ENCODE measurements around the gene MPDU1.

MPDU1 gene

GRCh38 chr17:7549401-7550055 lies 34.1 kb upstream of the MPDU1 start:
- Histone ChIP-seq H3K4me2 (ENCODE audit: low read length) (no peak overlapping the region), H3K4me3 (ENCODE audit: low read length) (no peak overlapping the region), H3K9me3 (ENCODE audit: control insufficient read depth, insufficient read depth, low read length) (no peaks in the 10 kb centered on the region), H3F3A (ENCODE audit: control insufficient read depth, insufficient read depth) (no peaks in the 10 kb centered on the region), H3K27ac (ENCODE audit: low read depth, low read length) (no peak overlapping the region), H3K36me3 (ENCODE audit: control insufficient read depth, low read length) (no peaks in the 10 kb centered on the region), H3K9me2 (replicated peaks; ENCODE audit: control insufficient read depth, low read length) (no peaks in the 10 kb centered on the region), H3K79me2 (ENCODE audit: control insufficient read depth, low read length) (no peaks in the 10 kb centered on the region), H4K20me1 (ENCODE audit: control insufficient read depth, insufficient read depth, low read depth, low read length) (no peaks in the 10 kb centered on the region), H3K4me1 (ENCODE audit: control insufficient read depth, low read length) (peaks cover 4% of the 10 kb centered on the region; the same call in 1 of the 2 replicates), H3K27me3 (ENCODE audit: control insufficient read depth, low read length) (peaks cover 37% of the 10 kb centered on the region)
- TF ChIP-seq CTCF (IDR thresholded peaks at IDR 0.05; ENCODE audit: low read depth, low read length, poor library complexity, severe bottlenecking) (no peak), EZH2phosphoT487 (IDR thresholded peaks at IDR 0.05; ENCODE audit: borderline replicate concordance, low read length) (no peak)

GRCh38 chr17:7550344-7550743 lies 33.3 kb upstream of the MPDU1 start:
- peaks cover 32% of the 10 kb centered on the region for H3K27me3 ChIP-seq (ENCODE audit: control insufficient read depth, low read length)

GRCh38 chr17:7551396-7551795 lies 32.3 kb upstream of the MPDU1 start:
- no peak for TF ChIP-seq EZH2phosphoT487 (IDR thresholded peaks at IDR 0.05; ENCODE audit: borderline replicate concordance, low read length)
- no peak for TF ChIP-seq CTCF (IDR thresholded peaks at IDR 0.05; ENCODE audit: low read depth, low read length, poor library complexity, severe bottlenecking)
- H3K4me2 ChIP-seq (ENCODE audit: low read length), result no peak overlapping the region
- H3K9me2 ChIP-seq (replicated peaks; ENCODE audit: control insufficient read depth, low read length), result no peaks in the 10 kb centered on the region
- no peaks in the 10 kb centered on the region for H3F3A ChIP-seq (ENCODE audit: control insufficient read depth, insufficient read depth)
- H4K20me1 ChIP-seq (ENCODE audit: control insufficient read depth, insufficient read depth, low read depth, low read length), result no peaks in the 10 kb centered on the region
- no peak overlapping the region for H3K27ac ChIP-seq (ENCODE audit: low read depth, low read length)
- H3K4me3 ChIP-seq (ENCODE audit: low read length), result no peak overlapping the region
- H3K36me3 ChIP-seq (ENCODE audit: control insufficient read depth, low read length), result no peaks in the 10 kb centered on the region
- H3K4me1 ChIP-seq (ENCODE audit: control insufficient read depth, low read length), result peaks cover 4% of the 10 kb centered on the region; the same call in 1 of the 2 replicates
- H3K79me2 ChIP-seq (ENCODE audit: control insufficient read depth, low read length), result no peaks in the 10 kb centered on the region
- no peaks in the 10 kb centered on the region for H3K9me3 ChIP-seq (ENCODE audit: control insufficient read depth, insufficient read depth, low read length)
- H3K27me3 ChIP-seq (ENCODE audit: control insufficient read depth, low read length), result peaks cover 32% of the 10 kb centered on the region

More at GRCh38 chr17:7550344-7550743, 33.3 kb upstream of the MPDU1 start:
- H3K79me2 ChIP-seq (ENCODE audit: control insufficient read depth, low read length), result no peaks in the 10 kb centered on the region
- H3K4me3 ChIP-seq (ENCODE audit: low read length), result no peak overlapping the region
- H3K9me2 ChIP-seq (replicated peaks; ENCODE audit: control insufficient read depth, low read length), result no peaks in the 10 kb centered on the region
- no peak for TF ChIP-seq CTCF (IDR thresholded peaks at IDR 0.05; ENCODE audit: low read depth, low read length, poor library complexity, severe bottlenecking)
- no peak for TF ChIP-seq EZH2phosphoT487 (IDR thresholded peaks at IDR 0.05; ENCODE audit: borderline replicate concordance, low read length)
- H3K27ac ChIP-seq (ENCODE audit: low read depth, low read length), result no peak overlapping the region
- H3F3A ChIP-seq (ENCODE audit: control insufficient read depth, insufficient read depth), result no peaks in the 10 kb centered on the region
- H3K36me3 ChIP-seq (ENCODE audit: control insufficient read depth, low read length), result no peaks in the 10 kb centered on the region
- no peak overlapping the region for H3K4me2 ChIP-seq (ENCODE audit: low read length)
- H3K4me1 ChIP-seq (ENCODE audit: control insufficient read depth, low read length), result peaks cover 4% of the 10 kb centered on the region; the same call in 1 of the 2 replicates
- no peaks in the 10 kb centered on the region for H4K20me1 ChIP-seq (ENCODE audit: control insufficient read depth, insufficient read depth, low read depth, low read length)
- no peaks in the 10 kb centered on the region for H3K9me3 ChIP-seq (ENCODE audit: control insufficient read depth, insufficient read depth, low read length)

Data from DOHH2 (cell line).